GM21423 (cell line): ENCODE data around the gene PMIS2.

ENCODE experiments used
- ATAC-seq: cut with Tn5 transposase; IDR thresholded peaks from one replicate; pipeline ENCODE4 v1.9.1; 2021; ENCODE audit warnings: mild to moderate bottlenecking, moderate library complexity; ENCODE audit not compliant: unreplicated experiment

PMIS2 gene

GRCh38 chr19:35585848-35586247 lies at the start of gene PMIS2:
Gene PMIS2 (plus strand): TSS chr19:35586173. CDS start chr19:35586260, 87 bp downstream.
- no peak for ATAC-seq

GRCh38 chr19:35539314-35539713 lies 46.7 kb upstream of the PMIS2 start:
- ATAC-seq: no peak

DNA sequence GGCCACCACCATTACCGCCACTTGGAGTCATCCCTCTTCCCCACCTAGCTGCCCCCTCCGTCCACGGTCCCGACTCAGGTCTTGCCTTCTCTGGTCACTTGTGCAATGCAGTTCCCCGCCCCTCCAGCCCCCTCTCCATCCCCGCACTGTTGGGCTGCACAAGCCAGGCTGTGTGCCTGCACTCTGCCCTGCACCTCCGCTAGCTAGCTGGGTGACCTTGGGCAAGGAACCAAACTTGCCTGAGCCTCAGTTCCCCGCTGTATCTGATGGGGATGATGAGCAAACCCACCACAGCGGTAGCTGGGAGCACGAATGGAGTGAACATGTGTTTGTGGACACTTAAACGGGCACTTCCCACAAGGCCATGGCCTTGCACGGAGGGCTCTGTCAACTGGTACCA lies 46.1 kb upstream of the PMIS2 start:
- no peak for ATAC-seq

DNA sequence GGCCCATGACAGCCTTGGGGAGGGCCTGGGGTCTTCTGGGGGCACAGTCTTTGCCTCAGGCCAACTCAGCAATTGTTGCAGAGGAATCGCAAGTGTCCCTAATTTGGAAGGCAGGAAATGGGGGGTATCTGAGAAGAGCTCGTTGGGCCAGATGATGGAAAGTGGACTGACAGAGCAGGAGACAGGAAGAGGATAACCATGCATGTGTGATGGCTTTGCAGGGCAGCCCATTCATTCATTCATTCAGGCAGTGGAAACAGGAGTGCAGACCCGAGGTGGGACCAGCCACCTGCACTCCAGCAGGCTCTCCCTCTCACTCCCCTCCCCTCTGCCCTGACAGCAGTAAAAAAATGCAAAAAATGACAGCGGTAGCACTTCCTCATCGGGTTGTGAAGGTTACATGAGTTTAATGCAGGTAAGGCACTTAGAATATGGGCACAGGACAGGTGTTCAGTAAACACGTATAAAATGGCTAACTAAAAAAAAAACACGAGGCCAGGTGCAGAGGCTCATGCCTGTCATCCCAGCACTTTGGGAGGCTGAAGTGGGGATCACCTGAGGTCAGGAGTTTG lies 45.5 kb upstream of the PMIS2 start:
- ATAC-seq: no peak

DNA sequence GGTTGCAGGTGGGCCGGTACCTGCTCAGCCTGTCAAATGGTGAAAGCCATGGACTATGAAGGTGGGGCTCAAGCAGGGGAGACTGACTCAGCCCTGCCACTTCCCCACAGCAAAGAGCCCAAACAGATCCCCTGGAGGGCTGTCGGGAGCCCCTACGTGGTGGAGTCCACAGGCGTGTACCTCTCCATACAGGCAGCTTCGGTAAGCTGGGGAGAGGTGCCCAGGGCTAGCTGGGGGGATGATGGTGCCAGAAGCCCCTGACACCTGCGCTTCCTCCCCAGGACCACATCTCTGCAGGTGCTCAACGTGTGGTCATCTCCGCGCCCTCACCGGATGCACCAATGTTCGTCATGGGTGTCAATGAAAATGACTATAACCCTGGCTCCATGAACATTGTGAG lies 43.8 kb upstream of the PMIS2 start:
- ATAC-seq: no peak

DNA sequence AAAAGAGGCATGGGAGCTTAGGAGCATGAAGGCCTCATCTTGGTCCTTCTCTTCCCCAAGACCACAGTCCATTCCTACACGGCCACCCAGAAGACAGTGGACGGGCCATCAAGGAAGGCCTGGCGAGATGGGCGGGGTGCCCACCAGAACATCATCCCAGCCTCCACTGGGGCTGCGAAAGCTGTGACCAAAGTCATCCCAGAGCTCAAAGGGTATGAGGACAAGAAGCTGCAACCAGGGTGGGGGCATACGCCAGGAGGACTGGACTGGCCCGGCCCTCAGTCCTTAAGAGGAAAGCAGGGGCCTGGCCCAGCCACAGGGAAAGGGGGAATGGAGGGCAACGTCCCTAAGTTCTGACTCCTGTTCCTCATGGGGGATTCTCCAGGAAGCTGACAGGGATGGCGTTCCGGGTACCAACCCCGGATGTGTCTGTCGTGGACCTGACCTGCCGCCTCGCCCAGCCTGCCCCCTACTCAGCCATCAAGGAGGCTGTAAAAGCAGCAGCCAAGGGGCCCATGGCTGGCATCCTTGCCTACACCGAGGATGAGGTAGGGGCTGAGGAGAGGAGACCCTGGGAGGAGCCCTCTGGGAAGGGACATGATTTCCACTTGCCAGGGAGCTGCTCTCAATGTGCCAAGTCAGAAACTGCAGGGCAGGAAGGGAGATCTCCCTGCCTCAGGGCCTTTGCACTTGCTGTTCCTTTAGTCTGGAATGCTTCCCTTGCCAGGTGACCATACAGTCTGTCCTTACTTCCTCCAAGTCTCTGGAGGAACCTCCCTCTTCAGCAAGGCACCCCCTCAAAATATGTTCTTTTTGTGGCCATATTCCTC lies 42.5 kb upstream of the PMIS2 start:
- no peak for ATAC-seq

- ATAC-seq: no peak
Measured at GRCh38 chr19:35544110-35544802, 41.7 kb upstream of the PMIS2 start.

GRCh38 chr19:35545001-35545854 lies 40.7 kb upstream of the PMIS2 start, which contains the start of gene TMEM147:
Gene TMEM147 (plus strand): TSS chr19:35545626. CDS start chr19:35545740, 114 bp downstream.
- ATAC-seq: peak; percentile 84

GRCh38 chr19:35545855-35546381 lies 40.1 kb upstream of the PMIS2 start:
- ATAC-seq: peak; percentile 28

DNA sequence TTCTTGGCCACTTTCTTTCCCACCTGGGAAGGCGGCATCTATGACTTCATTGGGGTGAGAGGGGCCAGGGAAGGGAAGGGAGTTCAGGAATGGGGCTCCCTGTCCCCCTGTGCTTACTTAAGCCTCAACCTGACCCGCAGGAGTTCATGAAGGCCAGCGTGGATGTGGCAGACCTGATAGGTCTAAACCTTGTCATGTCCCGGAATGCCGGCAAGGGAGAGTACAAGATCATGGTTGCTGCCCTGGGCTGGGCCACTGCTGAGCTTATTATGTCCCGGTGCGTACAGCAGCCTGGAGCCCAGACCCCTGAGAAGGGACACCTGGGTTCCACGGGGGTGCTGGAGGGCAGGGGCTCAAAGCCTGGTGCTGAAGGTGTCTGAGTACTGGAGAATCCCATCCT lies 39.4 kb upstream of the PMIS2 start:
- no peak for ATAC-seq

DNA sequence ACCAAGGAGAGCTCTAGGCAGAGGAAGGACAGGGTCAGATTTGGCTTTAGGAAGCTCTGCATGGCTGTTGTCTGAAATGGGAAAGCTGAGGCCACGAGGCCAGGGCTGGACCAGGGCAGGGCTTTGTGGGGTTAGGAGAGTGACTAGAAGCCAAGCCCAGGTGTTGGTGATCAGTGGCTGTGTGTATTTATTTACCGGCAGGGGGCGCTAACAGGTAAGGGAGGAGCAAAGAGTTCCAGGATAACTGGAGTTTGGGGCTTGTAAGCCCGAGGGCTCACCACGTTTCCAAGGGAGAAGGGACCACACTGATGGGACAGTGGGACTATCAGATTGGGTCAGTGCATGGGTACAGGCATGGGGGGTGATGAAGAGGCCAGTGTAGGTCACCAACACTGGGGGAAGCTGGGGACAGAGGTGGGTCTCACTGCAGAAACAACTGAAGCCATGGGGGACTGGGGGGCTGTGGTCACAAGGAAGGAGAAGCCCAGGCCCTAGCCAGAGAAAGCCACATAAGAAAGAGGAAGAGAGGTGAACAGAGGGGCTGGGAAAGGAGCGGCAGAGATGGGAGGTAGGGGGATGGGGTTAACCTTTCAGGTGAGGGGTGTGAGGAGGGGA lies 36.7 kb upstream of the PMIS2 start:
- no peak for ATAC-seq

GRCh38 chr19:35549879-35550523 lies 36.0 kb upstream of the PMIS2 start:
- no peak for ATAC-seq

GRCh38 chr19:35551091-35551810 lies 34.7 kb upstream of the PMIS2 start:
- no peak for ATAC-seq

GRCh38 chr19:35552534-35553384 lies 33.2 kb upstream of the PMIS2 start:
- no peak for ATAC-seq

- no peak for ATAC-seq
Measured at GRCh38 chr19:35553385-35554000, 32.5 kb upstream of the PMIS2 start.

DNA sequence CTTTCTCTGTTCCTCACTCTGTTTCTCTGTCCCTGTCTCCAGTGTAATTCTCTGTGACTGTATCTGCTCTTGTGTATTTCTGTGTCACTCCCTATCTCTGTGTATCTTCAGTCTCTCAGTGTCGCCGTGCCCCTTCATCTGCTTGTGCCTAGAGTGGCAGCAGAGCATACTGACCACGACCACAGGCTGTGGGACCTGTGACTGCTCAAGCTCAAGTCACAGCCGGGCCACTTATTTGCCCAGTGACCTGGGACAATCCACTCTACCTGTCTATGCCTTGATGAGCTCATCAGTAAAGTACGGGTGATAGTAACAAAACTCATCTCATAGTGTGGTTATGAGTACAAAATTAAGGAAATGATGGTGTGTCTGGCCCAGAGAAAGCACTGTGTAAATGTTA lies 31.9 kb upstream of the PMIS2 start:
- ATAC-seq: no peak

DNA sequence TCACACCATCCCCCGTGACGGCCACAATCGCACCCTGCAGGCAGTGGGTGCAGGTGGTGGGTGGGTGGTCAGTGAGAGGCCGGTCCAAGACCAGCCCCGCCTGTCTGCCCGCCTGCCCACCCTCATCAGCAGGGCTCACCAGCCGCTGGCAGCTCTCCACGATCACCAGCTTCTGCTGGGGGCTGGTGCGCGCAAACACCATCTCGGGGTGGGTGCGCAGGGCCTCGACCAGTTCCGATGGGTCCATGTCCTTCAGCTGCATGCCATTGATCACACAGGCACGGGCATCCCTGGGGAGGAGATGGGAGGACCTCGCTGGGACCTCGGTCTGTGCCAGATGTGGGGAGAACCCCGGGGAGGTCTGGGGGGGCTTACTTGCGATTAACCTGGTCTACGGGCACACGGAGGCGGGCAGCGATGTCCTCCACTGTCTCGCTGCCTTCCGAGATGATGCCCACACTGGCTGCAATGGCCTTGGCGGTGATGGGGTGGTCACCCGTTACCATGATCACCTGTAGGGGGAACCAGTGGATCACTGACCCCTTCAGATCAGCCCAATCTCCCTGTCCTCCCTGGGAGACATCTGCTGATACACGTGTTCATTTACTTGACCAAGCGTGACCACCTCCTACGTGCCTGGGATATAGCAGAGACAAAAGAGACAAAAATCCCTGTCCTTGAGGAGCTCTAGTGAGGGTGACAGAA lies 30.5 kb upstream of the PMIS2 start:
- ATAC-seq: no peak
